22Rv1 (cell line): ENCODE results near the gene TBC1D16.

Experiments used
- H3K27ac ChIP-seq: fragments of 450-650 bp; 2 replicates; pipeline ENCODE4 v1.5.1; 2017
- ZFX ChIP-seq: fragments of 450-650 bp; IDR thresholded peaks from 2 replicates; pipeline ENCODE4 v1.6.1; 2017; ENCODE audit warnings: antibody characterized with exemption, borderline replicate concordance
- TF ChIP-seq, protein P1 (sequence below): fragments of 450-650 bp; IDR thresholded peaks from 2 replicates; pipeline ENCODE4 v1.5.1; 2017; ENCODE audit warnings: mild to moderate bottlenecking

TBC1D16 gene

DNA sequence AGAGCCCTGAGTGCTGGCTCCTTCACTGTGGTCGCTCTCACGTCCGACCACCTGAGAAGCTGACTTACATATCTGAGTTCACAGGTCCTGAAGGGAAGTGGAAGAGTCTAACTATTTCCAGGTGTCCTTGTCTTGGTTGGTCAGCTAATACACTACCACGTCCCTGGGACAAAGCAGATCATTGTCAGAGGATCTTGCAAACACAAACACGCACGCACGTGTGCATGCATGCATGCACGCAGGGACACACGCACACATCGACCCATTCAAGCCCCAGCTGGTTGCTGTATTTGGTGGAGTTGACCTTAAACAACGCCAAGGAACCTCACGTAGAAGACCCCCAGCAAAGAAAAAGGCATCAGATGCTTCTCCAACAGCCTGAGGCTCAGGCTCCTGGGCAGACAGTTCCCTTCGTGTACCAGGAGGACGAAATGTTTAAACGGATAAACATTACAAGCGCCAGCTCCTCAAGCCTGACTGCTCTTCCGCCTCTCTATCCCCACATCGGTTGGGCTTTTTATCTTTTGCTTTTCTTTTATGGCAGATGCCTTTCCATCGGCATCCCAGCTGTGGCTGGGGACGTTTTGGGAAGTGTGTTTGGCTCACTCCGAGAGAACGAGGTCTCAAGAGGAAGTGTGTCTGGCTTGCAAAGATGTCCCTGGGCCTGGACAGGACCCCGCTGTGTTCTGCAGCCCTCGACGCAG lies 95.8 kb downstream of the TBC1D16 start:
- H3K27ac ChIP-seq = no peak overlapping the region
- TF ChIP-seq, protein P1, sequence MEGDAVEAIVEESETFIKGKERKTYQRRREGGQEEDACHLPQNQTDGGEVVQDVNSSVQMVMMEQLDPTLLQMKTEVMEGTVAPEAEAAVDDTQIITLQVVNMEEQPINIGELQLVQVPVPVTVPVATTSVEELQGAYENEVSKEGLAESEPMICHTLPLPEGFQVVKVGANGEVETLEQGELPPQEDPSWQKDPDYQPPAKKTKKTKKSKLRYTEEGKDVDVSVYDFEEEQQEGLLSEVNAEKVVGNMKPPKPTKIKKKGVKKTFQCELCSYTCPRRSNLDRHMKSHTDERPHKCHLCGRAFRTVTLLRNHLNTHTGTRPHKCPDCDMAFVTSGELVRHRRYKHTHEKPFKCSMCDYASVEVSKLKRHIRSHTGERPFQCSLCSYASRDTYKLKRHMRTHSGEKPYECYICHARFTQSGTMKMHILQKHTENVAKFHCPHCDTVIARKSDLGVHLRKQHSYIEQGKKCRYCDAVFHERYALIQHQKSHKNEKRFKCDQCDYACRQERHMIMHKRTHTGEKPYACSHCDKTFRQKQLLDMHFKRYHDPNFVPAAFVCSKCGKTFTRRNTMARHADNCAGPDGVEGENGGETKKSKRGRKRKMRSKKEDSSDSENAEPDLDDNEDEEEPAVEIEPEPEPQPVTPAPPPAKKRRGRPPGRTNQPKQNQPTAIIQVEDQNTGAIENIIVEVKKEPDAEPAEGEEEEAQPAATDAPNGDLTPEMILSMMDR = no peak
- TF ChIP-seq ZFX = no peak

DNA sequence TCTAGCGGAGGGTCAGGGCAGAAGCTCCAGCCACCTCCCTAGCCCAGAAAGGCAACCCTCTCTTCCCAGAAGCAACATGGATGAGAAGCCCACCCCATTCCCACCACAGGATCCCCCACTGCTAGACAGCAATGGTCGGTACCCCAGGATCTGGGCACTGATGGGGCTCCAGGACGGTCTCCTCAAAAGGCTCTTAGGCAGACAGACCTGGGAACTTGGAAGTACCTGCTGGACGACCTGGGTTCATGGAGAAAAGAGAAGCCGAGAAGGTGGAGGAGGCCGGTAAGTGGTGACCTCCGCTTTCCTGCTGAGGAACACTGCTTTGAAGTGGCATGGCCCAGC lies 96.6 kb downstream of the TBC1D16 start:
- TF ChIP-seq, protein P1 = no peak
- no peak for TF ChIP-seq ZFX
- H3K27ac ChIP-seq = no peak overlapping the region

GRCh38 chr17:79938336-79939093 lies 97.2 kb downstream of the TBC1D16 start:
- H3K27ac ChIP-seq = no peak overlapping the region
- TF ChIP-seq, protein P1 = no peak
- no peak for TF ChIP-seq ZFX

DNA sequence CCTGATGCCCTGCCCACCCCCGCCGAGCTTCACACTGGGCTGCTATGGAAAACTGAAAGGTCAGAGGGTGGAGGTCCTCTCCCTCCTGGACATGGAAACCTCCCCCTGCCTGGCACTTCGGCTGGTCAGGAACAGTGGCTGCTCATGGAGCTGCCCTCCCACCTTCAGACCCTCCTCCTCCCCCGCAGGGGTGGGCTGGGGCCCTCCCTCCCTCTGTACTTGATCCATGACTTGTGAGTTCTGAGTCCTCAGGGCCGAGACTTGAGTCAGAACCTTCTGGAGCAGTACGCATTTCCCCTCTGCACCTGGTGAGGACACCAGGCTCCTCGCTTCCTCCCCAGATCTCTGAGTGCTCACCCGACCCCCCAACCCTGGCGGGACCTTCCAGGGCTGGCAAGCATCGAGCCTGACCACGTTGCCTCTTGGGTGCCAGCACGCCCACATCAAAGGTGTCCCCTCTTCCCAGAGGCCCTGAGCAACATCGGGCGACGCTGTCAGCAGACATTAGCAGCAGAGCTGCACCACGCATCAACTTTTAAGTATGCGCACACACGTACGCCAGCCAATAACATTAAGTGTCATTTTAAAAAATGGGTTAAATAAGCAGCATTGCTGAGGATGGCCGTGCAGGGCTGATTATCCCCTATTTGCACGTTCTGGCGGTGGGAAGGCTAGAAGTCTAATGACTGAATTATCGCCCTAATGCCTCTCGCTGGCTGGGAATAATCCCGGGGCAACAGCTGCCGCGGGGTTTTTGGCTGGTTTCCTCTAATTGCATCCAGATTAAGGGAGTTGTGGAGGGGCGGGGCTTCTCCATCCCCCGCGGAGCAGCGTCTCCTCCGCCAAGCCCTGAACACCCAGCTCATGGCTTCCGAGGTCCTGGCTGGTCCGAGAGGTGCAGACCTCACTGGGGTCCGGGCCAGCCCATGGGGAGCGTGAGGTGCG lies 98.0 kb downstream of the TBC1D16 start:
- H3K27ac ChIP-seq = no peak overlapping the region
- no peak for TF ChIP-seq ZFX
- TF ChIP-seq, protein P1 = no peak

GRCh38 chr17:79936641-79937381 lies 98.9 kb downstream of the TBC1D16 start:
- H3K27ac ChIP-seq = no peak overlapping the region
- no peak for TF ChIP-seq ZFX
- TF ChIP-seq, protein P1 = no peak

DNA sequence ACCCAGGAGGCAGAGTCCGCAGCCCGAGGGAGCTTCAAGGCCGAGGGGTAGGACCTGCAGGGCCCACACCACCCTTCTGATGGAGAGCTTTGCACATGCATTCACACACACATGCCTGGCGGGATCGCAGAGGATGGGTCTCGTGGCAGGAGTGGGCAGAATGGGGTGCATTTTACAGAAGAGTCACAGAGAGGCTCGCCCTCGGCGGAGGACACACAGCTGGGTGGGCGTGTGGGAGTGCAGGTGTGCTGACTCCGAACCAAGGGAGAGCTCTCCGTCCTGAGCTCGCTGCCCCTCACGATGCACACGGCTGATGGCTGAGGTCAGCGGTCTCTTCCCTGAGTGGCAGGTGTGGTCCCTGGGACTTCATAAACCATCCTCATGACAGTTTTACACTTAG lies 99.6 kb downstream of the TBC1D16 start:
- H3K27ac ChIP-seq = no peak overlapping the region
- TF ChIP-seq, protein P1 = no peak
- no peak for TF ChIP-seq ZFX
